ENCODE measurements around the gene FGFBP2. TPM values are rescaled to one million over a fixed set of nuclear protein-coding genes. Genes with fewer than 3 reads are reported as not detected.

FGFBP2 gene
- total and polyA plus RNA-seq, 2 experiments from 2014 or later, result 0.18 to 0.56 TPM

- ATAC-seq (no peak), DNase-seq (ENCODE audit: low spot score) (no peak)
- Mint-ChIP-seq H3K9me3 (0 out of 3 replicates have a peak, but pooled peaks cover 6% of the 10 kb centered on the region), H3K4me3 (no peak overlapping the region), H3K36me3 (ENCODE audit: low read depth) (peaks cover 93% of the 10 kb centered on the region), H3K27ac (no peak overlapping the region), H3K27me3 (ENCODE audit: insufficient read depth, low read depth, poor library complexity) (peaks cover 8% of the 10 kb centered on the region), H3K4me1 (no peaks in the 10 kb centered on the region)
- no peaks in the 10 kb centered on the region for H3K79me2 ChIP-seq (replicated peaks; ENCODE audit: insufficient read depth)
- no peaks in the 10 kb centered on the region for H3K4me1 ChIP-seq (ENCODE audit: insufficient read depth)
- H4K20me1 ChIP-seq (replicated peaks; ENCODE audit: insufficient read depth), result no peaks in the 10 kb centered on the region
- H3F3A ChIP-seq (replicated peaks; ENCODE audit: low read depth), result no peaks in the 10 kb centered on the region
- no peak overlapping the region for H2AFZ ChIP-seq
- peaks cover 61% of the 10 kb centered on the region for H3K36me3 ChIP-seq (ENCODE audit: insufficient read depth)
- no peak overlapping the region for H3K27ac ChIP-seq (ENCODE audit: low read depth)
- TF ChIP-seq REST (IDR thresholded peaks at IDR 0.05; ENCODE audit: unreplicated experiment) (no peak), ZNF114 (CRISPR knock-in tag; IDR thresholded peaks at IDR 0.05) (no peak), EZH2 (IDR thresholded peaks at IDR 0.05; ENCODE audit: low read depth, unreplicated experiment) (no peak), POLR2AphosphoS5 (IDR thresholded peaks at IDR 0.05; ENCODE audit: low read depth) (no peak), JUNB (IDR thresholded peaks at IDR 0.05; ENCODE audit: unreplicated experiment) (no peak), ETS1 (IDR thresholded peaks at IDR 0.05) (no peak), NANOG (IDR thresholded peaks at IDR 0.05; ENCODE audit: borderline replicate concordance) (no peak), EZH2phosphoT487 (IDR thresholded peaks at IDR 0.05; ENCODE audit: unreplicated experiment) (no peak), ZNF462 (CRISPR knock-in tag; IDR thresholded peaks at IDR 0.05) (no peak), CREB1 (CRISPR knock-in tag; IDR thresholded peaks at IDR 0.05; ENCODE audit: low read depth) (no peak), STAT1 (IDR thresholded peaks at IDR 0.05; ENCODE audit: unreplicated experiment) (no peak), ZNF331 (CRISPR knock-in tag; IDR thresholded peaks at IDR 0.05; ENCODE audit: low read depth) (no peak)
- H3K27me3 ChIP-seq (ENCODE audit: insufficient read depth), result no peaks in the 10 kb centered on the region
- H3K4me3 ChIP-seq, result no peak overlapping the region
- H3K4me2 ChIP-seq, result no peak overlapping the region
- H3K9me2 ChIP-seq (ENCODE audit: insufficient read depth), result no peaks in the 10 kb centered on the region
These were observed 26.4 kb upstream of the FGFBP2 start for GRCh38 chr4:15989424-15989823.
